Upper lobe of left lung (tissue), 4 donors: ENCODE measurements around the gene MEMO1.

Source experiments
- EP300 ChIP-seq, 4 donors: sonication (generic); formaldehyde crosslinking; IDR thresholded peaks; one replicate each; pipeline ENCODE4 v1.5.1; 2017; ENCODE audit warnings: antibody characterized with exemption in 4 of 4, control low read depth in 2 of 4
- POLR2A ChIP-seq, 4 donors: fragments of 450-650 bp; IDR thresholded peaks; one replicate each; pipeline ENCODE4 v1.5.1; 2016 to 2017; ENCODE audit warnings: antibody characterized with exemption in 4 of 4, mild to moderate bottlenecking in 2 of 4
- TF ChIP-seq, protein P1 (sequence below), 6 experiments: fragments of 450-650 bp in 4 of 6; fragments of 200-600 bp in 2 of 6; sonication (generic) in 2 of 6; IDR thresholded peaks; one replicate each; pipeline ENCODE4 v1.5.1; 2016 to 2019; ENCODE audit warnings: antibody characterized with exemption in 6 of 6

DNA sequence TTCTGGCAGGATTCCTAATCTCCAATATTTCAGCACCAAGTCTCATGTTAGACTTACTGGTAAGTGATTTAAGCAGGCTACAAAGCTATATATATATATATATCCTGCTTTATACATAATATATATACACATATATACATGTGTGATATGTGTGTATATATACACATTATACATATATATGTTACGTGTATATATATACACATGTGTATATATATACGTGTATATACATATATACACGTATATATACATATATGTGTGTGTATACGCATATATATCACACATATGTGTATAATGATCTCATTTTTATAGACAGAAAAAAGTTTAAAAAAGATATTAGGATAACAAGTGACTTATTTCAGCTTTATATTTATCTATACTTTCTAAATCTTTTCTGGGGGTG, 41.6 kb downstream of the MEMO1 start:
- TF ChIP-seq, protein P1, sequence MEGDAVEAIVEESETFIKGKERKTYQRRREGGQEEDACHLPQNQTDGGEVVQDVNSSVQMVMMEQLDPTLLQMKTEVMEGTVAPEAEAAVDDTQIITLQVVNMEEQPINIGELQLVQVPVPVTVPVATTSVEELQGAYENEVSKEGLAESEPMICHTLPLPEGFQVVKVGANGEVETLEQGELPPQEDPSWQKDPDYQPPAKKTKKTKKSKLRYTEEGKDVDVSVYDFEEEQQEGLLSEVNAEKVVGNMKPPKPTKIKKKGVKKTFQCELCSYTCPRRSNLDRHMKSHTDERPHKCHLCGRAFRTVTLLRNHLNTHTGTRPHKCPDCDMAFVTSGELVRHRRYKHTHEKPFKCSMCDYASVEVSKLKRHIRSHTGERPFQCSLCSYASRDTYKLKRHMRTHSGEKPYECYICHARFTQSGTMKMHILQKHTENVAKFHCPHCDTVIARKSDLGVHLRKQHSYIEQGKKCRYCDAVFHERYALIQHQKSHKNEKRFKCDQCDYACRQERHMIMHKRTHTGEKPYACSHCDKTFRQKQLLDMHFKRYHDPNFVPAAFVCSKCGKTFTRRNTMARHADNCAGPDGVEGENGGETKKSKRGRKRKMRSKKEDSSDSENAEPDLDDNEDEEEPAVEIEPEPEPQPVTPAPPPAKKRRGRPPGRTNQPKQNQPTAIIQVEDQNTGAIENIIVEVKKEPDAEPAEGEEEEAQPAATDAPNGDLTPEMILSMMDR (IDR thresholded peaks at IDR 0.05) = no peak
- TF ChIP-seq EP300 (IDR thresholded peaks at IDR 0.05) (no peak), POLR2A (IDR thresholded peaks at IDR 0.05) (no peak)
